HEK293 (cell line): ENCODE measurements around the gene ABHD16A.

Experiments
- CTCF ChIA-PET: fragments of 350-600 bp; formaldehyde crosslinking; extraction: SDS; loops from one replicate; lab custom pipeline; 2021; ENCODE audit warnings: antibody characterized with exemption; lab: Yijun Ruan, JAX
- POLR2A ChIA-PET: fragments of 300-600 bp; formaldehyde crosslinking; extraction: SDS; loops from one replicate; lab custom pipeline; 2020; ENCODE audit warnings: antibody characterized with exemption, inconsistent platforms; lab: Yijun Ruan, JAX
- H3K27ac ChIP-seq: fragments of 200-500 bp; sonication (Bioruptor generic); 2 replicates; pipeline ENCODE4 v1.5.1; 2014; ENCODE audit warnings: low read depth, low read length, control low read depth, inconsistent platforms; ENCODE audit errors: extremely low read depth
- H3K36me3 ChIP-seq, 2 experiments: fragments of 200-500 bp in 1 of 2; sonication (Bioruptor generic) in 1 of 2; 1 replicate in 1 of 2; 2 replicates in 1 of 2; pipeline ENCODE4 v1.5.1; 2014 to 2017; ENCODE audit warnings: inconsistent platforms in 2 of 2, low read length in 2 of 2; ENCODE audit not compliant: control insufficient read depth in 2 of 2, insufficient read depth in 1 of 2
- H3K4me1 ChIP-seq: fragments of 200-500 bp; sonication (Bioruptor generic); 2 replicates; pipeline ENCODE4 v1.5.1; 2014; ENCODE audit warnings: mild to moderate bottlenecking, low read length, inconsistent platforms; ENCODE audit not compliant: control insufficient read depth, insufficient read depth
- H3K4me3 ChIP-seq: 2 replicates; pipeline ENCODE4 v1.5.1; 2011; ENCODE audit warnings: low read depth, mild to moderate bottlenecking, control low read depth, low read length, moderate library complexity
- H3K9me3 ChIP-seq: fragments of 200-500 bp; sonication (Bioruptor generic); 2 replicates; pipeline ENCODE4 v1.5.1; 2014; ENCODE audit warnings: low read depth, low read length, inconsistent platforms; ENCODE audit not compliant: control insufficient read depth, insufficient read depth
- GLIS2 ChIP-seq: fragments of 450-650 bp; formaldehyde crosslinking; IDR thresholded peaks from 2 replicates; pipeline ENCODE4 v1.5.1; 2016; ENCODE audit warnings: missing biosample characterization, missing genetic modification characterization
- PRDM1 ChIP-seq: fragments of 450-650 bp; formaldehyde crosslinking; IDR thresholded peaks from 2 replicates; pipeline ENCODE4; 2016; ENCODE audit warnings: missing biosample characterization, missing genetic modification characterization
- REPIN1 ChIP-seq: fragments of 450-650 bp; formaldehyde crosslinking; IDR thresholded peaks from 2 replicates; pipeline ENCODE4 v1.5.1; 2017; ENCODE audit warnings: missing biosample characterization, missing genetic modification characterization, low read depth
- SP2 ChIP-seq: fragments of 450-650 bp; formaldehyde crosslinking; IDR thresholded peaks from 2 replicates; pipeline ENCODE4 v1.5.1; 2016; ENCODE audit warnings: missing biosample characterization, missing genetic modification characterization
- YY2 ChIP-seq: fragments of 450-650 bp; formaldehyde crosslinking; IDR thresholded peaks from 2 replicates; pipeline ENCODE4 v1.5.1; 2016; ENCODE audit warnings: missing biosample characterization, missing genetic modification characterization
- ZBTB48 ChIP-seq: fragments of 450-650 bp; formaldehyde crosslinking; IDR thresholded peaks from 2 replicates; pipeline ENCODE4 v1.5.1; 2016; ENCODE audit warnings: missing biosample characterization, missing genetic modification characterization
- ZIC2 ChIP-seq: fragments of 450-650 bp; formaldehyde crosslinking; IDR thresholded peaks from 2 replicates; pipeline ENCODE4 v1.5.1; 2016; ENCODE audit warnings: missing biosample characterization, missing genetic modification characterization
- ZNF112 ChIP-seq: fragments of 450-650 bp; formaldehyde crosslinking; IDR thresholded peaks from 2 replicates; pipeline ENCODE4 v1.5.0; 2017; ENCODE audit warnings: missing biosample characterization, missing genetic modification characterization
- ZNF146 ChIP-seq: fragments of 450-650 bp; formaldehyde crosslinking; IDR thresholded peaks from 2 replicates; pipeline ENCODE4 v1.5.1; 2016; ENCODE audit warnings: missing biosample characterization, missing genetic modification characterization
- ZNF157 ChIP-seq: fragments of 450-650 bp; formaldehyde crosslinking; IDR thresholded peaks from 2 replicates; pipeline ENCODE4 v1.5.1; 2016; ENCODE audit warnings: missing biosample characterization, missing genetic modification characterization
- ZNF19 ChIP-seq: fragments of 450-650 bp; formaldehyde crosslinking; IDR thresholded peaks from 2 replicates; pipeline ENCODE4; 2016; ENCODE audit warnings: missing biosample characterization, missing genetic modification characterization, low read depth
- ZNF266 ChIP-seq: fragments of 450-650 bp; formaldehyde crosslinking; IDR thresholded peaks from 2 replicates; pipeline ENCODE4 v1.5.1; 2016; ENCODE audit warnings: missing biosample characterization, missing genetic modification characterization, low read depth
- ZNF341 ChIP-seq: fragments of 450-650 bp; formaldehyde crosslinking; IDR thresholded peaks from 2 replicates; pipeline ENCODE4; 2016; ENCODE audit warnings: low read depth, missing biosample characterization, missing genetic modification characterization
- TF ChIP-seq, protein P1 (sequence below): fragments of 450-650 bp; formaldehyde crosslinking; IDR thresholded peaks from 2 replicates; pipeline ENCODE4 v1.5.1; 2016; ENCODE audit warnings: missing biosample characterization, missing genetic modification characterization
- TF ChIP-seq, protein P2 (sequence below): fragments of 450-650 bp; formaldehyde crosslinking; IDR thresholded peaks from 2 replicates; pipeline ENCODE4 v1.5.1; 2017; ENCODE audit warnings: missing biosample characterization, missing genetic modification characterization
- TF ChIP-seq, protein P3 (sequence below): fragments of 450-650 bp; formaldehyde crosslinking; IDR thresholded peaks from 2 replicates; pipeline ENCODE4 v1.5.1; 2016; ENCODE audit warnings: missing biosample characterization, missing genetic modification characterization
- TF ChIP-seq, protein P4 (sequence below): fragments of 450-650 bp; formaldehyde crosslinking; conservative IDR thresholded peaks from 2 replicates; pipeline ENCODE4 v1.5.1; 2016; ENCODE audit warnings: low read depth, missing biosample characterization, missing genetic modification characterization
- TF ChIP-seq, protein P5 (sequence below): fragments of 450-650 bp; formaldehyde crosslinking; conservative IDR thresholded peaks from 2 replicates; pipeline ENCODE4 v1.5.1; 2016; ENCODE audit warnings: low read depth, missing biosample characterization, missing genetic modification characterization

ABHD16A gene

DNA sequence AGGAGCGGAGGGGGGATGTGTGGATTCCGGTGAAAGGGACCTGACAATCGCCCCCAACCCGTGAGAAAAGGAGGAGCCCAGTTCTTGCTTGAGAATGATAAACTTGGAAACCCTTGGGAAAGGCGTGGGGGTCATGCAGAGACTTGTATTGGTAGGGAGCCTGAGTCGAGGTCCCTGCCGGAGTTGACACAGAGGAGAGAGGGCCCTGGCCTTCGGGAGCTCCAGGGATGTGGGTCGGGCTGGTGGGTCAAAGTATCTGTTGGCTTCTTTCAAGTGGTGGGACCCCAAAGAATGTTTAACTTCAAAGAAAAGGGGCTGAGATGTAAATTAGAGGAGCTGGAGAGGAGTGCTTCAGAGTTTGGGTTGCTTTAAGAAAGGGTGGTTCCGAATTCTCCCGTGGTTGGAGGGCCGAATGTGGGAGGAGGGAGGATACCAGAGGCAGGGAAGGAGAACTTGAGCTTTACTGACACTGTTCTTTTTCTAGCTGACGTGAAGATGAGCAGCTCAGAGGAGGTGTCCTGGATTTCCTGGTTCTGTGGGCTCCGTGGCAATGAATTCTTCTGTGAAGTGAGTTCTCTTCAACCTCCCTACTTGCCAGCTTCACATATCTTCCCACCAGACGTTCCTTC, 36.7 kb downstream of the ABHD16A start (continued):
- TF ChIP-seq, protein P1, sequence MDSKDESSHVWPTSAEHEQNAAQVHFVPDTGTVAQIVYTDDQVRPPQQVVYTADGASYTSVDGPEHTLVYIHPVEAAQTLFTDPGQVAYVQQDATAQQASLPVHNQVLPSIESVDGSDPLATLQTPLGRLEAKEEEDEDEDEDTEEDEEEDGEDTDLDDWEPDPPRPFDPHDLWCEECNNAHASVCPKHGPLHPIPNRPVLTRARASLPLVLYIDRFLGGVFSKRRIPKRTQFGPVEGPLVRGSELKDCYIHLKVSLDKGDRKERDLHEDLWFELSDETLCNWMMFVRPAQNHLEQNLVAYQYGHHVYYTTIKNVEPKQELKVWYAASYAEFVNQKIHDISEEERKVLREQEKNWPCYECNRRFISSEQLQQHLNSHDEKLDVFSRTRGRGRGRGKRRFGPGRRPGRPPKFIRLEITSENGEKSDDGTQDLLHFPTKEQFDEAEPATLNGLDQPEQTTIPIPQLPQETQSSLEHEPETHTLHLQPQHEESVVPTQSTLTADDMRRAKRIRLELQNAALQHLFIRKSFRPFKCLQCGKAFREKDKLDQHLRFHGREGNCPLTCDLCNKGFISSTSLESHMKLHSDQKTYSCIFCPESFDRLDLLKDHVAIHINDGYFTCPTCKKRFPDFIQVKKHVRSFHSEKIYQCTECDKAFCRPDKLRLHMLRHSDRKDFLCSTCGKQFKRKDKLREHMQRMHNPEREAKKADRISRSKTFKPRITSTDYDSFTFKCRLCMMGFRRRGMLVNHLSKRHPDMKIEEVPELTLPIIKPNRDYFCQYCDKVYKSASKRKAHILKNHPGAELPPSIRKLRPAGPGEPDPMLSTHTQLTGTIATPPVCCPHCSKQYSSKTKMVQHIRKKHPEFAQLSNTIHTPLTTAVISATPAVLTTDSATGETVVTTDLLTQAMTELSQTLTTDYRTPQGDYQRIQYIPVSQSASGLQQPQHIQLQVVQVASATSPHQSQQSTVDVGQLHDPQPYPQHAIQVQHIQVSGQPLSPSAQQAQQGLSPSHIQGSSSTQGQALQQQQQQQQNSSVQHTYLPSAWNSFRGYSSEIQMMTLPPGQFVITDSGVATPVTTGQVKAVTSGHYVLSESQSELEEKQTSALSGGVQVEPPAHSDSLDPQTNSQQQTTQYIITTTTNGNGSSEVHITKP (tag by site-specific recombination): peak; percentile 86
- TF ChIP-seq ZBTB48 (tag by site-specific recombination) (peak; percentile 36), GLIS2 (tag by site-specific recombination) (0 out of 2 replicates have a peak, but pooled peaks have one; percentile 10), REPIN1 (no peak), ZNF112 (tag by site-specific recombination) (no peak)

DNA sequence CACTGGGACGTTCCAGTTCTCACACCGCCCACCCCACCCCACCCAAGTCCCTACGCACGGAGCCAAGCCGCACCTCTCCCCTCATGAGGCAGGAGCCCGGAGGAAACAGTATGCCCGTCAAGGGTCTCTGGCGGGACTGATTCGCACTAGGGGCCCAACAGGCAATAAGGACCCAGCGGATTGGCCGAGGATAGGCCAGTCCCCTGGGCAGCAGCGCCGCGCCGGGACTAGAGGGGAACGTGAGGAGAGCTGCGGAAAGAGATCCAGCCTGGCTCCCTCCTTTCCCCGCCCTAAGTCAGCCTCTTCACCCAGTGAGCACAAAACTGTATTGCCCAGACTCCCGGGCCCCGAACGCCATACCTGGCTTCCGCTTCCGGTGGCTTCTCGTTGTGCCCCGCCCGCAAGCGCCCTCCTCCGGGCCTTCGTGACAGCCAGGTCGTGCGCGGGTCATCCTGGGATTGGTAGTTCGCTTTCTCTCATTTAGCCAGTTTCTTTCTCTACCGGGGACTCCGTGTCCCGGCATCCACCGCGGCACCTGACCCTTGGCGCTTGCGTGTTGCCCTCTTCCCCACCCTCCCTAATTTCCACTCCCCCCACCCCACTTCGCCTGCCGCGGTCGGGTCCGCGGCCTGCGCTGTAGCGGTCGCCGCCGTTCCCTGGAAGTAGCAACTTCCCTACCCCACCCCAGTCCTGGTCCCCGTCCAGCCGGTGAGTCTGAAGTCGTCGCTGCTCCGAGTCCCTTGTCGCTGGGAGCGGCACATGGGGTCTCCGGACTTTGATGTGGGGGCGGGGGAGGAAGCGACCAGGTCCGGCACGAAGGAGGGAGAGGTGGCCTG, 37.4 kb downstream of the ABHD16A start, which contains the start of gene CSNK2B:
Gene CSNK2B (plus strand): TSS at position 580 of the 836 bp plus-strand sequence. CDS start 752 bp downstream, outside the sequence.
- ChIA-PET POLR2A (interaction anchor here (0.6 to 7.4 kb wide), 22 partner anchors 8 to 1652 kb away, joined by 3 to 180 read pairs (median 6); partner anchors contain the start of genes APOM, BAG6, DDX39B and DXO), CTCF (interaction anchor here (1.0 to 1.6 kb wide), 4 partner anchors 10 to 73 kb away, joined by 3 to 8 read pairs (median 4); partner anchors contain the start of genes APOM and LY6G5C)
- H3K4me1 ChIP-seq: peaks cover 6% of the 10 kb centered on the region; the same call in 1 of the 2 replicates
- peak within 1 kb of the TSS; percentile 92 for H3K27ac ChIP-seq
- H3K9me3 ChIP-seq: no peaks in the 10 kb centered on the region
- H3K4me3 ChIP-seq: peak within 1 kb of the TSS; percentile 92
- H3K36me3 ChIP-seq: peaks cover 30 to 64% of the 10 kb centered on the region in 2 experiments
- TF ChIP-seq, protein P2, sequence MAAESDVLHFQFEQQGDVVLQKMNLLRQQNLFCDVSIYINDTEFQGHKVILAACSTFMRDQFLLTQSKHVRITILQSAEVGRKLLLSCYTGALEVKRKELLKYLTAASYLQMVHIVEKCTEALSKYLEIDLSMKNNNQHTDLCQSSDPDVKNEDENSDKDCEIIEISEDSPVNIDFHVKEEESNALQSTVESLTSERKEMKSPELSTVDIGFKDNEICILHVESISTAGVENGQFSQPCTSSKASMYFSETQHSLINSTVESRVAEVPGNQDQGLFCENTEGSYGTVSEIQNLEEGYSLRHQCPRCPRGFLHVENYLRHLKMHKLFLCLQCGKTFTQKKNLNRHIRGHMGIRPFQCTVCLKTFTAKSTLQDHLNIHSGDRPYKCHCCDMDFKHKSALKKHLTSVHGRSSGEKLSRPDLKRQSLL (tag by site-specific recombination): no peak
- TF ChIP-seq, protein P3, sequence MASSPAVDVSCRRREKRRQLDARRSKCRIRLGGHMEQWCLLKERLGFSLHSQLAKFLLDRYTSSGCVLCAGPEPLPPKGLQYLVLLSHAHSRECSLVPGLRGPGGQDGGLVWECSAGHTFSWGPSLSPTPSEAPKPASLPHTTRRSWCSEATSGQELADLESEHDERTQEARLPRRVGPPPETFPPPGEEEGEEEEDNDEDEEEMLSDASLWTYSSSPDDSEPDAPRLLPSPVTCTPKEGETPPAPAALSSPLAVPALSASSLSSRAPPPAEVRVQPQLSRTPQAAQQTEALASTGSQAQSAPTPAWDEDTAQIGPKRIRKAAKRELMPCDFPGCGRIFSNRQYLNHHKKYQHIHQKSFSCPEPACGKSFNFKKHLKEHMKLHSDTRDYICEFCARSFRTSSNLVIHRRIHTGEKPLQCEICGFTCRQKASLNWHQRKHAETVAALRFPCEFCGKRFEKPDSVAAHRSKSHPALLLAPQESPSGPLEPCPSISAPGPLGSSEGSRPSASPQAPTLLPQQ (tag by site-specific recombination): peak; percentile 24; the same call in 1 of the 2 replicates
- no peak for TF ChIP-seq ZNF19
- no peak for TF ChIP-seq ZNF266 (tag by site-specific recombination)
- TF ChIP-seq, protein P4, sequence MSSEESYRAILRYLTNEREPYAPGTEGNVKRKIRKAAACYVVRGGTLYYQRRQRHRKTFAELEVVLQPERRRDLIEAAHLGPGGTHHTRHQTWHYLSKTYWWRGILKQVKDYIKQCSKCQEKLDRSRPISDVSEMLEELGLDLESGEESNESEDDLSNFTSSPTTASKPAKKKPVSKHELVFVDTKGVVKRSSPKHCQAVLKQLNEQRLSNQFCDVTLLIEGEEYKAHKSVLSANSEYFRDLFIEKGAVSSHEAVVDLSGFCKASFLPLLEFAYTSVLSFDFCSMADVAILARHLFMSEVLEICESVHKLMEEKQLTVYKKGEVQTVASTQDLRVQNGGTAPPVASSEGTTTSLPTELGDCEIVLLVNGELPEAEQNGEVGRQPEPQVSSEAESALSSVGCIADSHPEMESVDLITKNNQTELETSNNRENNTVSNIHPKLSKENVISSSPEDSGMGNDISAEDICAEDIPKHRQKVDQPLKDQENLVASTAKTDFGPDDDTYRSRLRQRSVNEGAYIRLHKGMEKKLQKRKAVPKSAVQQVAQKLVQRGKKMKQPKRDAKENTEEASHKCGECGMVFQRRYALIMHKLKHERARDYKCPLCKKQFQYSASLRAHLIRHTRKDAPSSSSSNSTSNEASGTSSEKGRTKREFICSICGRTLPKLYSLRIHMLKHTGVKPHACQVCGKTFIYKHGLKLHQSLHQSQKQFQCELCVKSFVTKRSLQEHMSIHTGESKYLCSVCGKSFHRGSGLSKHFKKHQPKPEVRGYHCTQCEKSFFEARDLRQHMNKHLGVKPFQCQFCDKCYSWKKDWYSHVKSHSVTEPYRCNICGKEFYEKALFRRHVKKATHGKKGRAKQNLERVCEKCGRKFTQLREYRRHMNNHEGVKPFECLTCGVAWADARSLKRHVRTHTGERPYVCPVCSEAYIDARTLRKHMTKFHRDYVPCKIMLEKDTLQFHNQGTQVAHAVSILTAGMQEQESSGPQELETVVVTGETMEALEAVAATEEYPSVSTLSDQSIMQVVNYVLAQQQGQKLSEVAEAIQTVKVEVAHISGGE: peak; percentile 96
- TF ChIP-seq ZIC2 (tag by site-specific recombination): no peak
- TF ChIP-seq ZNF341 (tag by site-specific recombination): peak; percentile 96
- TF ChIP-seq PRDM1: no peak
- TF ChIP-seq, protein P5, sequence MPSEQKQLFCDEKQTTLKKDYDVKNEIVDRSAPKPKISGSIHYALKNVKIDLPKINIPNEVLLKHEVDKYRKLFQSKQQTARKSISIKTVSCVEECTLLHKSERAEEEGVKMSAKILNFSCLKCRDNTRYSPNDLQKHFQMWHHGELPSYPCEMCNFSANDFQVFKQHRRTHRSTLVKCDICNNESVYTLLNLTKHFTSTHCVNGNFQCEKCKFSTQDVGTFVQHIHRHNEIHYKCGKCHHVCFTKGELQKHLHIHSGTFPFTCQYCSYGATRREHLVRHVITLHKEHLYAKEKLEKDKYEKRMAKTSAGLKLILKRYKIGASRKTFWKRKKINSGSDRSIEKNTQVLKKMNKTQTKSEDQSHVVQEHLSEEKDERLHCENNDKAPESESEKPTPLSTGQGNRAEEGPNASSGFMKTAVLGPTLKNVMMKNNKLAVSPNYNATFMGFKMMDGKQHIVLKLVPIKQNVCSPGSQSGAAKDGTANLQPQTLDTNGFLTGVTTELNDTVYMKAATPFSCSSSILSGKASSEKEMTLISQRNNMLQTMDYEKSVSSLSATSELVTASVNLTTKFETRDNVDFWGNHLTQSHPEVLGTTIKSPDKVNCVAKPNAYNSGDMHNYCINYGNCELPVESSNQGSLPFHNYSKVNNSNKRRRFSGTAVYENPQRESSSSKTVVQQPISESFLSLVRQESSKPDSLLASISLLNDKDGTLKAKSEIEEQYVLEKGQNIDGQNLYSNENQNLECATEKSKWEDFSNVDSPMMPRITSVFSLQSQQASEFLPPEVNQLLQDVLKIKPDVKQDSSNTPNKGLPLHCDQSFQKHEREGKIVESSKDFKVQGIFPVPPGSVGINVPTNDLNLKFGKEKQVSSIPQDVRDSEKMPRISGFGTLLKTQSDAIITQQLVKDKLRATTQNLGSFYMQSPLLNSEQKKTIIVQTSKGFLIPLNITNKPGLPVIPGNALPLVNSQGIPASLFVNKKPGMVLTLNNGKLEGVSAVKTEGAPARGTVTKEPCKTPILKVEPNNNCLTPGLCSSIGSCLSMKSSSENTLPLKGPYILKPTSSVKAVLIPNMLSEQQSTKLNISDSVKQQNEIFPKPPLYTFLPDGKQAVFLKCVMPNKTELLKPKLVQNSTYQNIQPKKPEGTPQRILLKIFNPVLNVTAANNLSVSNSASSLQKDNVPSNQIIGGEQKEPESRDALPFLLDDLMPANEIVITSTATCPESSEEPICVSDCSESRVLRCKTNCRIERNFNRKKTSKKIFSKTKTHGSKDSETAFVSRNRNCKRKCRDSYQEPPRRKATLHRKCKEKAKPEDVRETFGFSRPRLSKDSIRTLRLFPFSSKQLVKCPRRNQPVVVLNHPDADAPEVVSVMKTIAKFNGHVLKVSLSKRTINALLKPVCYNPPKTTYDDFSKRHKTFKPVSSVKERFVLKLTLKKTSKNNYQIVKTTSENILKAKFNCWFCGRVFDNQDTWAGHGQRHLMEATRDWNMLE: peak; percentile 74; the same call in 1 of the 2 replicates
- 0 out of 2 replicates have a peak, but pooled peaks have one; percentile 10 for TF ChIP-seq YY2 (tag by site-specific recombination)
- peak; percentile 97 for TF ChIP-seq SP2 (tag by site-specific recombination)
- peak; percentile 27; the same call in 1 of the 2 replicates for TF ChIP-seq ZNF146 (tag by site-specific recombination)
- no peak for TF ChIP-seq ZNF157
